ENCODE measurements around the gene MAP4K1.

MAP4K1 gene

GRCh38 chr19:38596057-38596981 lies 21.4 kb downstream of the MAP4K1 start:
- peak; percentile 85 for TF ChIP-seq MAX (IDR thresholded peaks at IDR 0.05)
- TF ChIP-seq TCF12 (IDR thresholded peaks at IDR 0.05; ENCODE audit: low read depth) = peak; percentile 42; the same call in 1 of the 2 replicates
- TF ChIP-seq EP300 (IDR thresholded peaks at IDR 0.05; ENCODE audit: borderline replicate concordance) = no peak

- TF ChIP-seq USF1 (IDR thresholded peaks at IDR 0.05) (no peak), NFIC (IDR thresholded peaks at IDR 0.05) (no peak), EP300 (IDR thresholded peaks at IDR 0.05; ENCODE audit: borderline replicate concordance) (no peak), TAF1 (IDR thresholded peaks at IDR 0.05; ENCODE audit: low read depth) (no peak), TCF12 (IDR thresholded peaks at IDR 0.05; ENCODE audit: low read depth) (no peak), TEAD4 (IDR thresholded peaks at IDR 0.05) (no peak), CEBPB (IDR thresholded peaks at IDR 0.05) (no peak), CREB1 (IDR thresholded peaks at IDR 0.05; ENCODE audit: low read depth) (no peak), RAD21 (IDR thresholded peaks at IDR 0.05; ENCODE audit: low read depth) (no peak), EGR1 (IDR thresholded peaks at IDR 0.05) (no peak), FOXM1 (IDR thresholded peaks at IDR 0.05; ENCODE audit: borderline replicate concordance, low read depth) (no peak), REST (IDR thresholded peaks at IDR 0.05; ENCODE audit: low read depth) (no peak), YY1 (IDR thresholded peaks at IDR 0.05; ENCODE audit: low read depth) (no peak), MAX (IDR thresholded peaks at IDR 0.05) (no peak), ZBTB7A (IDR thresholded peaks at IDR 0.05; ENCODE audit: low read depth) (no peak)
Measured at GRCh38 chr19:38592940-38593339, 24.8 kb downstream of the MAP4K1 start.

- no peak for TF ChIP-seq TCF12 (IDR thresholded peaks at IDR 0.05; ENCODE audit: low read depth)
- no peak for TF ChIP-seq FOXM1 (IDR thresholded peaks at IDR 0.05; ENCODE audit: borderline replicate concordance, low read depth)
- no peak for TF ChIP-seq TAF1 (IDR thresholded peaks at IDR 0.05; ENCODE audit: low read depth)
- TF ChIP-seq TEAD4 (IDR thresholded peaks at IDR 0.05) = no peak
- TF ChIP-seq USF1 (IDR thresholded peaks at IDR 0.05) = no peak
- TF ChIP-seq REST (IDR thresholded peaks at IDR 0.05; ENCODE audit: low read depth) = no peak
- no peak for TF ChIP-seq NFIC (IDR thresholded peaks at IDR 0.05)
- TF ChIP-seq YY1 (IDR thresholded peaks at IDR 0.05; ENCODE audit: low read depth) = no peak
- TF ChIP-seq RAD21 (IDR thresholded peaks at IDR 0.05; ENCODE audit: low read depth) = no peak
- no peak for TF ChIP-seq MAX (IDR thresholded peaks at IDR 0.05)
- TF ChIP-seq EP300 (IDR thresholded peaks at IDR 0.05; ENCODE audit: borderline replicate concordance) = no peak
- no peak for TF ChIP-seq EGR1 (IDR thresholded peaks at IDR 0.05)
- TF ChIP-seq CREB1 (IDR thresholded peaks at IDR 0.05; ENCODE audit: low read depth) = no peak
- no peak for TF ChIP-seq ZBTB7A (IDR thresholded peaks at IDR 0.05; ENCODE audit: low read depth)
- TF ChIP-seq CEBPB (IDR thresholded peaks at IDR 0.05) = no peak
Measured at GRCh38 chr19:38588041-38588440, 29.7 kb downstream of the MAP4K1 start.

GRCh38 chr19:38587562-38587961 lies 30.2 kb downstream of the MAP4K1 start:
- TF ChIP-seq NFIC (IDR thresholded peaks at IDR 0.05) (no peak), USF1 (IDR thresholded peaks at IDR 0.05) (no peak), EGR1 (IDR thresholded peaks at IDR 0.05) (no peak), TEAD4 (IDR thresholded peaks at IDR 0.05) (no peak), TCF12 (IDR thresholded peaks at IDR 0.05; ENCODE audit: low read depth) (no peak), REST (IDR thresholded peaks at IDR 0.05; ENCODE audit: low read depth) (no peak), YY1 (IDR thresholded peaks at IDR 0.05; ENCODE audit: low read depth) (no peak), RAD21 (IDR thresholded peaks at IDR 0.05; ENCODE audit: low read depth) (no peak), MAX (IDR thresholded peaks at IDR 0.05) (no peak), CREB1 (IDR thresholded peaks at IDR 0.05; ENCODE audit: low read depth) (no peak), EP300 (IDR thresholded peaks at IDR 0.05; ENCODE audit: borderline replicate concordance) (no peak), TAF1 (IDR thresholded peaks at IDR 0.05; ENCODE audit: low read depth) (no peak), ZBTB7A (IDR thresholded peaks at IDR 0.05; ENCODE audit: low read depth) (no peak), FOXM1 (IDR thresholded peaks at IDR 0.05; ENCODE audit: borderline replicate concordance, low read depth) (no peak), CEBPB (IDR thresholded peaks at IDR 0.05) (no peak)
